MCF 10A (cell line): ENCODE results near the gene ADAD2. TPM values are rescaled to one million over a fixed set of nuclear protein-coding genes. Genes with fewer than 3 reads are reported as not detected.

Experiments
- BruUV-seq: library from RNA; stranded (reverse); fragments of 400-500 nt; replicated peaks from 2 replicates; lab custom pipeline; 2021; lab: Mats Ljungman, UMichigan
- CTCF ChIA-PET: fragments of 300-600 bp; sonication (Branson Sonifier 250); formaldehyde crosslinking; extraction: SDS; loops from one replicate; lab custom pipeline; 2021; ENCODE audit warnings: antibody characterized with exemption, inconsistent platforms; lab: Yijun Ruan, JAX
- POLR2A ChIA-PET: fragments of 300-600, 350-650 bp; sonication (Branson Sonifier 250); formaldehyde crosslinking; extraction: SDS; loops from one replicate; lab custom pipeline; 2020; ENCODE audit warnings: antibody characterized with exemption, inconsistent platforms; lab: Yijun Ruan, JAX
- DNase-seq: peaks from one replicate; pipeline ENCODE4 v3.0.0-alpha.2; 2018; ENCODE audit not compliant: unreplicated experiment
- H3K27ac Mint-ChIP-seq: one replicate; pipeline ENCODE4 v1.8.0; 2022; ENCODE audit warnings: mild to moderate bottlenecking, low read depth, mixed read lengths; ENCODE audit not compliant: unreplicated experiment
- H3K27me3 Mint-ChIP-seq: one replicate; pipeline ENCODE4 v1.8.0; 2022; ENCODE audit warnings: mixed read lengths; ENCODE audit not compliant: insufficient read depth, unreplicated experiment
- H3K36me3 Mint-ChIP-seq: one replicate; pipeline ENCODE4 v1.8.0; 2022; ENCODE audit warnings: mild to moderate bottlenecking, moderate library complexity, mixed read lengths; ENCODE audit not compliant: insufficient read depth, unreplicated experiment
- H3K4me1 Mint-ChIP-seq: one replicate; pipeline ENCODE4 v1.8.0; 2022; ENCODE audit warnings: mixed read lengths; ENCODE audit not compliant: insufficient read depth, unreplicated experiment
- H3K4me3 Mint-ChIP-seq: one replicate; pipeline ENCODE4 v1.8.0; 2022; ENCODE audit warnings: mild to moderate bottlenecking, moderate library complexity, mixed read lengths; ENCODE audit not compliant: unreplicated experiment
- H3K9me3 Mint-ChIP-seq: one replicate; pipeline ENCODE4 v1.8.0; 2022; ENCODE audit warnings: mixed read lengths; ENCODE audit not compliant: unreplicated experiment
- intact Hi-C: fragments of 100-400 bp; cut with micrococcal nuclease; formaldehyde crosslinking; loops from 2 replicates; pipeline ENCODE4 v1.14.1; 2022
- total RNA-seq: library from RNA; stranded (reverse); gene quantifications from 2 replicates; pipeline ENCODE4 v1.2.3, GENCODE V29; 2022
- TF ChIP-seq, protein P1 (sequence below): fragments of 200-600 bp; IDR thresholded peaks from one replicate; pipeline ENCODE4 v1.8.0; 2022; ENCODE audit warnings: antibody characterized with exemption, mild to moderate bottlenecking; ENCODE audit not compliant: unreplicated experiment

ADAD2 gene
- total RNA-seq, 1 experiment from 2014 or later: not detected

DNA sequence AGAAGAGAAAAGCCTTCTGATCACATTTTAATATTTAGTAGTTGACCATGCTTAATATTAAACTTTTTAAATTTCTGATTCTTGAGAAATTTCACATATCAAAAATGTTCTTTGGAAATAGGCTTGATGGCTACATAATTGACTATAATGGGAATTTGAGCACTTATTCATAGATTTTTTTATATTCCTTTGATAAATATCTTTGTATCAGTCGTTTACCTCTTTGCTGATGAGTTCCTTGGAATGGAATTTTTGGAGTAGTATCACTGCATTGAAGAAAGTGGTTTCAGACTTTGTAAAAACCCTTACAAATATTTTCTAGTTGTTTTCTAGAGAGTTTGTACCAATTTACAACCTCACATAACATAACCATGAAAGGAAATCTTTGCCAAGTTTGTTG lies 31.2 kb upstream of the ADAD2 start:
- H3K4me3 Mint-ChIP-seq: no peak overlapping the region
- peaks cover 25% of the 10 kb centered on the region for H3K27me3 Mint-ChIP-seq
- DNase-seq: no peak
- H3K9me3 Mint-ChIP-seq: no peaks in the 10 kb centered on the region
- H3K4me1 Mint-ChIP-seq: no peaks in the 10 kb centered on the region
- H3K36me3 Mint-ChIP-seq: peaks cover 9% of the 10 kb centered on the region
- BruUV-seq: no TSS peak
- ChIA-PET POLR2A (interaction anchor here (0.7 kb wide), 1 partner anchor 27 kb away, joined by 3 read pairs; no protein-coding TSS in a partner anchor), CTCF (no interaction called here)
- intact Hi-C loops: no loop called here
- TF ChIP-seq, protein P1, sequence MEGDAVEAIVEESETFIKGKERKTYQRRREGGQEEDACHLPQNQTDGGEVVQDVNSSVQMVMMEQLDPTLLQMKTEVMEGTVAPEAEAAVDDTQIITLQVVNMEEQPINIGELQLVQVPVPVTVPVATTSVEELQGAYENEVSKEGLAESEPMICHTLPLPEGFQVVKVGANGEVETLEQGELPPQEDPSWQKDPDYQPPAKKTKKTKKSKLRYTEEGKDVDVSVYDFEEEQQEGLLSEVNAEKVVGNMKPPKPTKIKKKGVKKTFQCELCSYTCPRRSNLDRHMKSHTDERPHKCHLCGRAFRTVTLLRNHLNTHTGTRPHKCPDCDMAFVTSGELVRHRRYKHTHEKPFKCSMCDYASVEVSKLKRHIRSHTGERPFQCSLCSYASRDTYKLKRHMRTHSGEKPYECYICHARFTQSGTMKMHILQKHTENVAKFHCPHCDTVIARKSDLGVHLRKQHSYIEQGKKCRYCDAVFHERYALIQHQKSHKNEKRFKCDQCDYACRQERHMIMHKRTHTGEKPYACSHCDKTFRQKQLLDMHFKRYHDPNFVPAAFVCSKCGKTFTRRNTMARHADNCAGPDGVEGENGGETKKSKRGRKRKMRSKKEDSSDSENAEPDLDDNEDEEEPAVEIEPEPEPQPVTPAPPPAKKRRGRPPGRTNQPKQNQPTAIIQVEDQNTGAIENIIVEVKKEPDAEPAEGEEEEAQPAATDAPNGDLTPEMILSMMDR: no peak
- H3K27ac Mint-ChIP-seq: no peak overlapping the region

DNA sequence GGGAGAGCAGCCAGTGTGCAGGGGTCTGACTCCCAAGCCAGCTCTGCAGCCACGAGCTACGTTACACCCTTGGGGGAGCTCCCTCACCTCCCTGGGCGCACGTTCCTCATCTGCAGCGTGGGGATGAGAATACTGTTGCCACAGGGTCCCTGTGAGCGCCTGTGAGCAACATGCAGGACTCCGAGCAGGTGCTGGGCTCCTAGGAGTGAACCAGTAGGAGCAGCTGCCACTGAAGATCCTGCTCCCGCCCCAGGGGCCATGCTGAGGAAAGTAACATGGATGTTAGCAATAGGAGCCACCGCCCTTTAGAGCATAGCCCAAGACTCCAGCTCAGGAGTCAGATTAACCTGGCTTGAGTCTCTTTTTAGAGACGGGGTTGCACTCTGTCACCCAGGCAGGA lies 29.9 kb upstream of the ADAD2 start:
- no TSS peak for BruUV-seq
- intact Hi-C loops: no loop called here
- Mint-ChIP-seq H3K4me1 (no peaks in the 10 kb centered on the region), H3K9me3 (no peaks in the 10 kb centered on the region), H3K27ac (no peak overlapping the region), H3K36me3 (peaks cover 9% of the 10 kb centered on the region), H3K4me3 (no peak overlapping the region), H3K27me3 (peaks cover 37% of the 10 kb centered on the region)
- DNase-seq: no peak
- CTCF ChIA-PET: interaction anchor here (0.7 to 0.8 kb wide), 3 partner anchors 9 to 19 kb away, joined by 3 to 4 read pairs (median 4); no protein-coding TSS in a partner anchor
- POLR2A ChIA-PET: no interaction called here
- TF ChIP-seq, protein P1: no peak

DNA sequence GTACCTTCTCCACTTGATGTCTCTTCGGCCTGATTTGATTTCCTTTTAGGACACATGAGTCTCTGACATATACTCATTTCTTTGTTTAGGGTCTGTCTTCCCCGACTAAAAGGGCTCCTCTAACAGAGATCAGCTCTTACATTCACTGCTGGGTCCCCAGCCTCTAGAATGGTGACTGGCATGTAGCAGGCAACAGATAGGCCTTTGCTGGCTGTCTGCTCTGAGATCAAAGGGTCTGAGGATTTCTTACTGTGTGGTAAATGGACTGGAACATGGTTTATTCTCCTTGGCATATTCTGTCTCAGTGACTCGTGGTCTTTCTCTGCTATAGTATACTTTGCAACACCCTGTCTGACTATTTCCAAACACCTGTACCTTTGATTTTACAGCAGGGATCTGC lies 29.2 kb upstream of the ADAD2 start:
- peaks cover 2% of the 10 kb centered on the region for H3K36me3 Mint-ChIP-seq
- CTCF ChIA-PET: interaction anchor here (0.8 kb wide), 1 partner anchor 20 kb away, joined by 3 read pairs; no protein-coding TSS in a partner anchor
- DNase-seq: no peak
- H3K9me3 Mint-ChIP-seq: no peaks in the 10 kb centered on the region
- no peaks in the 10 kb centered on the region for H3K4me1 Mint-ChIP-seq
- H3K27me3 Mint-ChIP-seq: peaks cover 39% of the 10 kb centered on the region
- H3K4me3 Mint-ChIP-seq: no peak overlapping the region
- TF ChIP-seq, protein P1: no peak
- no peak overlapping the region for H3K27ac Mint-ChIP-seq
- POLR2A ChIA-PET: no interaction called here
- BruUV-seq: no TSS peak
- intact Hi-C loops: no loop called here

DNA sequence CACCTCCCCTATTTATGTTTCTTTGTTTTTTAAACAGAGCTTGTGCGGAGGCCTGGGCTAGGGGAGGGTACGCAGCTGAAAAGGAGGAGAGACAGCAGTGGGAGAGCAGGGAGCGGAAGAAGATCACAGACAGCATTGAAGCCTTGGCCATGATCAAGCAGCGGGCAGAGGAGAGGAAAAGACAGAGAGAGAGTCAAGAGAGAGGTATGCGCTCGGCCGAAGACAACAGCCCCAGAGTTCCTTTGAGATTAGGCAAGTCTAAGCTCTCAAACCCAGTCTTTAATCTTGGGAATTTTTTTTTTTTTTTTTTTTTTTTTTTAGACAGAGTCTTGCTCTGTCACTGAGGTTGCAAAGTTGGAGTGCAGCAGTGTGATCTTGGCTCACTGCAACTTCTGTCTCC lies 25.2 kb upstream of the ADAD2 start:
- intact Hi-C loops: no loop called here
- Mint-ChIP-seq H3K4me3 (no peak overlapping the region), H3K27ac (no peak overlapping the region), H3K9me3 (no peaks in the 10 kb centered on the region), H3K27me3 (peaks cover 25% of the 10 kb centered on the region), H3K36me3 (no peaks in the 10 kb centered on the region), H3K4me1 (no peaks in the 10 kb centered on the region)
- CTCF ChIA-PET: interaction anchor here (0.6 to 1.2 kb wide), 3 partner anchors 57 to 759 kb away, joined by 3 to 5 read pairs (median 3); no protein-coding TSS in a partner anchor
- no TSS peak for BruUV-seq
- no peak for DNase-seq
- POLR2A ChIA-PET: no interaction called here
- TF ChIP-seq, protein P1: no peak
